SH-SY5Y (cell line): ENCODE data around the gene MYRIP.

Experiments used
- GATA2 ChIP-seq: IDR thresholded peaks from 2 replicates; pipeline ENCODE4 v1.6.1; 2011; ENCODE audit warnings: mild to moderate bottlenecking, low read depth, low read length
- GATA3 ChIP-seq: IDR thresholded peaks from 2 replicates; pipeline ENCODE4 v1.6.1; 2011; ENCODE audit warnings: low read depth, mild to moderate bottlenecking, low read length, moderate library complexity

MYRIP gene

DNA sequence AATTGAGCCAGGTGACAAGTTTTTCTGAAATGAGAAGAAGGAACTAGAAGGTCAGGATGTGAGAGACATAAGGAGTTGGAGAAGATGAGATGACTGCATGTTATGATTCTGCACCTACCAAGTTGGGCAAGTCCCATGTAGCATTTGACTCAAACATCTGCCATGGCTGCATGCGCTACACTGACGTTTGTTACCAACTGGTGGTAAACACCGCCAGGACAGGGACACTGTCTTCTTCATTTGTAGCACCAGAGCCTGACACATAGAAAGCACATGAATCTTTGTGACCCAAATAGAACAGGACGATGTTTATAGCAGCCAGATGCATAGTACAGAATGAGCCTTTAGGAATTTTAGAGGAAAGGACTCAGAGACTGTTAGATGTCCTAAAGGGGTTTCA, 236.7 kb downstream of the MYRIP start:
- TF ChIP-seq GATA3 (no peak), GATA2 (no peak)

DNA sequence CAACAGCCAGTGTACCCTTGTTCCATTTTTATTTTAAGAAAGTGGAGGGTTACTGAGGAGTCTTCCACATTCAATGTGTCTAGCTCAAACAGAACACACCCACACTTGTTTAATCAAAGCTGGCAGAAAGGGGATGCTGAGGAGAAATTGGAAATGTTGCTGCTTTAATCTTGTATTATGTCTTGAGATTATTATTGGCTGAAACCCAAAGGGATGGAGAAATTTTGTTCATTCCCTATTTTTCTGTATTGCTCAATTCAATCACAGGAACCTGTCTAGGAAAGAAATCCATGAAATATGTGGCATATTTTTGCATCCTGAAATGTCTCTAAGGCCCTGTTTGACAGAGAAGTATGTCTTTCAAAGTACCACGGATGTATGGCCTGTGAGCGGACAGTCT, 238.0 kb downstream of the MYRIP start:
- TF ChIP-seq GATA2 (no peak), GATA3 (no peak)

DNA sequence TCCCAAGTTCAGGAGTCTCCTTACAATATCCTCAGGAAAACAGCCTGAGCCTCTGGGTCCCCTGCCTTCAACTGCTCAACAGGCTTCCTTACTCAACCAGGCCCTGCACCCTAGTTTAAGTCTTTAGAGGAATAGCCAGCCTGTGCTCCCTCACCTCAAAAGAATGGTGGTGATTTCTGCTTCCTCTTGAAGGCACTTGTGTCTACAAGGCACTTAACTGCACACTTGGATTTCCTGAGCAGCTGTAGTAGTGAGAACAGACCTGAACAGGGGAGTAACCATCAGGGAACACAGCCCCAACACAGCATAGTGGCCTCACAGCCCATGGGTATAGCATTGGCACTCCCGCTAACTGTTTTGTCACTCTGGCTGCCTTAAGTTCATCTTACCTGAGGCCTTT, 244.3 kb downstream of the MYRIP start:
- TF ChIP-seq GATA2 (no peak), GATA3 (no peak)

DNA sequence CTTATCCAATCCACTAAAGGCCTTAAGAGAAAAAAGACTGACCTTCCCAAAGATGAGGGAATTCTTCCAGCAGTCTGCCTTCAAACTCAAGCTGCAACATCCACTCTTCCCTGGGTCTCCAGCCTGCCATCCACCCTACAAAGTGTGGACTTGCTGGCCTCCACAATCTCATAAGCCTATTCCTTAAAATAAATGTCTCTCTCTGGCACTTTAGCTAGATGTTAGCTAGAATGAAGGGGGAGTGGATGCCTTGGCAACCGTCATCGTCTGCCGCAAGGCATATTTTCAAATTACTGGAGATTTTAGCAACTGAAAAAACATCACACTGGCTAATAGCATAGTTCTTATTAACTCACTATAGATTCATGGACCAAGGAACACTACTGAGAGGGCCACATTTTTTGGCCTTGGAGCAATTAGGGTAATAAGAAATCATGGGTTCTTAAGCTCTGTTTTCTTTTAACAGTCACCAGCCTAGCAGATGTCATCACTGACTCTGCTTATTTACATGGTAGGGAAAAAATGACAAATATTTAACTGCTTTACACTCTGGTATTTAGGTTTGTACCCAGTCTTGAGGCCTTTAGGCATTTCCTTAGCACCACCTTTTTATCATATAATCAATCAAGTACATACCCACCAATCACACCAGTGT, 245.3 kb downstream of the MYRIP start:
- TF ChIP-seq GATA3 = no peak
- TF ChIP-seq GATA2 = no peak

DNA sequence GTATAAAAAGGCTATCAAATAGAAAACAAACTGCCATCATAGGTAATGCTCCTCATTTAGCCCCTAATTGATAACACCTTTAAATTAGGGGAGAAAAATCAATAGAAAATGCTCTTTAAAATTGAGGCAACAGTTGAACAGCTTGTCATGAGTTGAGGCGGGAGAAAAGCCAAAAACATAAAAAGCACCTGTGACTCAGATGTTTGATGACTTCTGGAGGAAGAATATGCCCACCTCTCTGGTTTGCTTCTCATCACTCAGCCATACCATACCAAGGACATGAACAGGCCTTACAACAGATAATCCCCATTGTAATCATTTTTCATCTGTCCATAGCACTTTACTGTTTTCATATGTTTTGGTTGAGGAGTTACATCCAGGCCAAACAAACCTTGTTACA, 246.0 kb downstream of the MYRIP start:
- TF ChIP-seq GATA2 = no peak

DNA sequence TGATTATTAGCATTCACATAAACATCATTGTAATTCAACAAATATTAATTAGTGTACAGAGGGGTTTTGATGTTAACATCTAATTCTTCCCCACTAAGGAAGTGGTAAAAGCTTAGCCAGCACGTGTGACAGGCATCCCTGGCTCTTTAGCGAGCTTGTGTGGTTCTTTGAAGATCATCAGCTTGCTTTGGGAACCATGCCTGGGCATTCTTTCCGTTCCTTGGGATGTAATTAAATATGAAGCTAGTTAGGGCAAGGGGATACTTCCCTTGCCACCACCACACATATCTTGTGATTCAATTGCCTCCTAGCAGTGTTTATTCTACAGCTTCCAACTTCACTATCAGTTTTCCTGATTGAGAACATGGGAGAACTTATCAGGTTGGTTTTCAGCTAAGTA, 246.5 kb downstream of the MYRIP start:
- TF ChIP-seq GATA2 (no peak), GATA3 (no peak)

DNA sequence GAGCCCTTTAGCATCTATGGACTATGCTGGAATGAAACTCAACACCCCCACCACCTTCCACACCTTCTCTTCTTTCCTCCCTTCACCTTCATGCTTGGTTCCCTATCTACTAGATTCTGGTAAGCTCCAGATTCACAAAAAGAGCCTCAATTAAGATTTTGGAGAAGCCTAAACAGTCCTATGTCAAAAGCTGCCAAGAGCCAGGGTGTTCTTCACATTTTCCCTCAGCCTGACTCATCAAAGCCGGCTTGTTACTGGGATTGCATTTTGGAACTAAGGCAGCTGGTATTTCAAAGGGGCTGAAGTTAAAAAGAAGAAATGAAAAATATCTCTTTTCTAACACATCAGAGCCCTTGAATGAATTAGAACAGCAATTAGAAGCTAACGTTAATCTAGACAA, 247.7 kb downstream of the MYRIP start:
- no peak for TF ChIP-seq GATA2
- no peak for TF ChIP-seq GATA3

DNA sequence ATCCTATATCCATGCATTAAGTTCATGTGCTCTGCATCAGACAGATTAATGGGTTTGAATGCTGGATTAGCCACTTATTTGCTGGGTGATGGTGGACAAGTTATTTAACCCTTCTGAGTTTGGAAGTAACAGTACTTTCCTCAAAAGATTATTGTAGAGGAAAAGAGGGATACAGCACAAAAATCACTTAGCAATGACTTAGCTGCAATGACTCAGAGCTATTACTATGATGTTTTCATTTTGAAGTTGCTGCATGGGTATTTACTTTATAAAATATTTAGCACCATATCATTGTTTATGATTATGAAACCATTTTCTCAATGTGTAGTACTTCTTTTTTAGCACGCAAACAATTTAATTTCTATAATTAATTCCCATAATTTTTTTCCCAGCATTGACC, 248.4 kb downstream of the MYRIP start:
- TF ChIP-seq GATA3 (no peak), GATA2 (no peak)

DNA sequence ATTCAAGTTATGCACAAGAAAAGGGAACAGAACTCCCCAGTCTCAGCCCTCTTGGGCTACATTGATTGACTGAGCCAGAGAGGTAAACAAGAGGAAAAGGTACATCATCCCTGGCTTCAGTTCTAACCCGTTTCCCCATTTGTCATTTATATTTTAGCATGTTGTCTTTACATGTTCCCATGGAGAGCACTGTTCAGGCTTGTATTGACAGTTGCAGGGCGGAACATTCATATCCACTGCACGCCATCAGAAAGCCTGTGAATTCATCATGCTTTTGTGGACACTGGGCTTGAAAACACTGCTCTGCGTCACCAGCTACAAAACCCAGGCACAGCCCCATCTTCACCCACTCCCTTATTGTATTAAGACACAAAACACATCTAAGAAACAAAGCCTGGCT, 259.2 kb downstream of the MYRIP start:
- TF ChIP-seq GATA3 = no peak
- no peak for TF ChIP-seq GATA2

DNA sequence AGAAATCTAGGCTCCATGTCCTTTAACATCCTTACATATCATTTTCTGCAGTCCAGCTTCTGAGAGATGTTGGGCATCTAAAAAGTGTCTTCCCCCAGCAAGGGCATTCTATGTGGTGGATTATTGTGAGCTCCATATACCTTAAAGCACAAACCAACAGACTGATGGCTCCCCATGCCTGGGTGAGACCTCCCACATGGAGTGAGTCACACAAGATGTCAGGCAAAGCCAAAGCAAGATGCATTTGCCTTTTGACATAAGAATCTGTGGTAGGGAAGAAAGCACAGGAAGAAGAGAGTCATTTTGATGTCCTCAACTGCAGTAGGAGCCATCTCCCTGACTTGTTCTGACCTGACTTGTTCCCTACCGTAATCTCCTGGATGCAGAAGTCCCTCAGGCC, 261.4 kb downstream of the MYRIP start:
- TF ChIP-seq GATA3 (no peak), GATA2 (no peak)

DNA sequence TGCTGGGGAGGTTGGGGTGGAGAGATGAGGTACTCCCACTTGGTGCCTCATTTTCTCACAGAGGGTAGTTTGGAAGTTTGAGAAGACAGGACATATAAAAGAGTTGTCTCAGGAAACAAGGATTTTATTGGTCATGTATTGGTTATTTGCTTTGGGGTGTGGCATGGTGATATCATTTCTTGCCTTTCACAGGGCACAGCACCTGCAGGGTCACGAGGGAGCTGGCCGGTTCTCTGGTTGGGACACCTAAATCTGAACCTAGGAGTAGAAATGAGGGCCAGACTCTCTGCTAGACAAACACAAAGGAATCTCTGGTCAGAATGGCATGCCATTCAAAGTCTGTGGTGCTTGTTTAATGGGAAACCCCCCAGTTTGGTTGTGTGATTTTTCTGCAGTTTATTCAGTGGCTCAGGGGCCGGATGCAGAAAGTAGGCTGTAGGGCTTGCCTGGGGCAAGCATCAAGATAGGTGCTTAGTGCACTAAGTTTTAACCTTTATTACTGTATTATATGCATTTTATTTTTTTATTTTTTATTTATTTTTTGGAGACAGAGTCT, 262.4 kb downstream of the MYRIP start:
- TF ChIP-seq GATA3 (no peak), GATA2 (no peak)

DNA sequence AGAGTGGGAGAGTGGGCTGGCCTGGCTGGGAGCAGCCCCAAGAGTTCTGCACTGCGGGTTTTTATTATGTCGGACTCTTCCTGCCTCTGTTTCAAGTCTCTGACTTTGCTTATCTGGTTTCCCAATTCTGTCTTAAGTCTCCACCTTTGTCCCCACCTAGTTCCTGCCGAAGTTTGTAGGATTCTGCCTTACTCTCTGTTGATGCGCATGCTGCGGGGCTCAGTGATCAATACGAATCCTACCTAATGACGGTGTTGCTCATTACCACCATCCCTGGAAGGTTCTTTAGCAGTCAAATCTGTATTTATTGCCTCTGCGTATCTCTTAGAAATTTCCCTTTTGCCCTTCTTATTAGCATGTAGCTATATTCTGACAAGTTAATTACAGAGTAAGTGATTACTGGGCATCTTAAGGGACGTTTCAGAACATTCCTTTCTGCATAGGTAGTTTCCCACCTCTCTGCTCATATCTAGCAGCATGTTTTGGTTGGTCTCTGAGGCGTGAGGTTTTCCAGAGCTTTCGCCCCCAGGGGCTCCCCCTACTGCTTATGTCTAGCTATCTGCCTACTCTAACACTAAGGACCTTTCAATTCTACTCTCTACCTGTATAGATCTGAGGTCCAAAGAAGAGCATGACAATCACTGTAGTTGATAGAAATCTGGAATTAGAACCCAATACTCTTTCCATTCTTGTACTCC, 264.1 kb downstream of the MYRIP start:
- TF ChIP-seq GATA3 (no peak), GATA2 (no peak)

DNA sequence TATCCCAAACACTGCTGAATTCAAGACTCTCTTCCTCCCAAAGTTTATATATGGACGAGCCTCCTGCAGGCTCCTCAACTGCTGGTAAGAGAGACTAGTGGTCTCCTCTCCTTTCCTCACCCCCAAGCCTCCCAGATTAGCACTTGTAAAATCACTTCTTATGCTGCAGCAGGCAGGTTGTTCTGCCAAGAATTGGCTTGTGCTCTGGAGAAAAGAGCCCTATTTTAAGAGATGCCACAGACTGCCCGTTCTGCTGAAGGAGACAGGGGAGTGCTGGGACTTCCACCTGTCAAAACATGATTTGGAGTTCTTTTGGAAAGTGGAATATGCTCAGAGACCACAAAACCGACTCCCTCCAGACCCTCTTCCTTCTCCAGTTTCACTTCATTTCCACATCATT, 269.2 kb downstream of the MYRIP start:
- TF ChIP-seq GATA3 = no peak
- TF ChIP-seq GATA2 = no peak

DNA sequence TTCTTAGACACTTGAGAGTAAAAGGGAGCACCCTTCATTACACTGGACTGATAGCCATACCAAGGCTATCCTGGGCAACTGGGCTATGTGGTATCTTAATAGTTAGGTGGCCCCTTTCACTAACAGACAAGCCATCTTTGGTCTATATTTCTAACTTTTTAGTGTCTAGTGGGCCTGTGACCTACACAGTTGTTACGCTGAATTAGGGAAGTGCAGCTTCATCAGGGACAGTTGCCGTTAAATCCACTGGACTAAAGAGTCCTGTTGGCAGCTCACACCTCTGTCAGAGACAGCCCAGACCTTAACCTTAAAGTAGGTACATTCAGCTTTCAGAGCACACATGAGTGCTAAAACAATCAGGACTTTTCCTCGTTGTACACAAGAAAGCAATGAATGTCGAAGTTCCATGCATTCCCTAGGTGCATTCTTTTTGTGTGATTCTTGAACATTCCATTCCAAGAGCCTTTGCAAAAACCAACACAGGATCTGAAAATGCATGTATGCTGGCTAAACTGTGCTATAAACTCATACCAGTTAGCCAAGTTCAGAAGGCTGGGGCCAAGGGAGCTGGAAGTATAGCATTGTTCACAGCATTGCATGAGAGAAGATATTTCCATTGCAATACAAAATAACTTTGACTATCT, 269.9 kb downstream of the MYRIP start:
- TF ChIP-seq GATA3 (no peak), GATA2 (no peak)

DNA sequence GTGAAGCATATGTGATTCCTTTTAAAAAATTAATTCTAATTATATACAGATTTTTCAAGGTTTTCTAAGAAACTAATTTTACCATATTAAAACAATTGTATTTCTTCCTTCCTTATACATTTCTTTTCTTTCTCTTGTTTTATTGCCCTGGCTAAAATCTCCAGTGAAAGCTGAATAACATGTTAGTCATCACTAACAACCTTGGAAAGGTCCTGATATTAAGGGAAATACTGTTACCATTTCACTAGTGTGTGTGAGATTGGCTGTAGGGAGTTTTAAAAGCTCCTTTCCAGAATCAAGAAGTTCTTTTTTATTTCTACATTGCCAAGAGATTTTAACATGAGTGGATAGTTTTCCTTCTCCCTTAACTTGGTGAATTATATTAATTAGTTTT, 270.4 kb downstream of the MYRIP start:
- TF ChIP-seq GATA3 (no peak), GATA2 (no peak)
